Fibroblast of mammary gland (primary cell): Measurements from ENCODE around the gene CFAP92.
"Not testable (repeated sequence)": the region's sequence is repeated elsewhere in the genome, so short reads cannot be mapped to it uniquely, and the experiment has no call there.

Experiments used
- DNase-seq: peaks from one replicate; pipeline ENCODE4 v3.0.0-alpha.2; 2010; ENCODE audit warnings: low read depth
- H3K4me3 ChIP-seq: 2 replicates; pipeline ENCODE4 v1.5.1; 2011; ENCODE audit warnings: low read depth, mild to moderate bottlenecking, low read length, moderate library complexity; ENCODE audit not compliant: control insufficient read depth
- CTCF ChIP-seq: conservative IDR thresholded peaks from 2 replicates; pipeline ENCODE4 v1.5.1; 2011; ENCODE audit warnings: low read depth, low read length, inconsistent platforms; ENCODE audit not compliant: control insufficient read depth, insufficient read depth

The CFAP92 gene

GRCh38 chr3:128872282-128872681, 121.6 kb downstream of the CFAP92 start:
- DNase-seq, result no peak
- no peak overlapping the region for H3K4me3 ChIP-seq
- no peak for TF ChIP-seq CTCF

GRCh38 chr3:128870347-128870746, 123.5 kb downstream of the CFAP92 start:
- no peak overlapping the region for H3K4me3 ChIP-seq
- TF ChIP-seq CTCF, result no peak
- no peak for DNase-seq

GRCh38 chr3:128867200-128868125, 126.4 kb downstream of the CFAP92 start:
- no peak for TF ChIP-seq CTCF
- DNase-seq, result no peak
- H3K4me3 ChIP-seq, result no peak overlapping the region

DNA sequence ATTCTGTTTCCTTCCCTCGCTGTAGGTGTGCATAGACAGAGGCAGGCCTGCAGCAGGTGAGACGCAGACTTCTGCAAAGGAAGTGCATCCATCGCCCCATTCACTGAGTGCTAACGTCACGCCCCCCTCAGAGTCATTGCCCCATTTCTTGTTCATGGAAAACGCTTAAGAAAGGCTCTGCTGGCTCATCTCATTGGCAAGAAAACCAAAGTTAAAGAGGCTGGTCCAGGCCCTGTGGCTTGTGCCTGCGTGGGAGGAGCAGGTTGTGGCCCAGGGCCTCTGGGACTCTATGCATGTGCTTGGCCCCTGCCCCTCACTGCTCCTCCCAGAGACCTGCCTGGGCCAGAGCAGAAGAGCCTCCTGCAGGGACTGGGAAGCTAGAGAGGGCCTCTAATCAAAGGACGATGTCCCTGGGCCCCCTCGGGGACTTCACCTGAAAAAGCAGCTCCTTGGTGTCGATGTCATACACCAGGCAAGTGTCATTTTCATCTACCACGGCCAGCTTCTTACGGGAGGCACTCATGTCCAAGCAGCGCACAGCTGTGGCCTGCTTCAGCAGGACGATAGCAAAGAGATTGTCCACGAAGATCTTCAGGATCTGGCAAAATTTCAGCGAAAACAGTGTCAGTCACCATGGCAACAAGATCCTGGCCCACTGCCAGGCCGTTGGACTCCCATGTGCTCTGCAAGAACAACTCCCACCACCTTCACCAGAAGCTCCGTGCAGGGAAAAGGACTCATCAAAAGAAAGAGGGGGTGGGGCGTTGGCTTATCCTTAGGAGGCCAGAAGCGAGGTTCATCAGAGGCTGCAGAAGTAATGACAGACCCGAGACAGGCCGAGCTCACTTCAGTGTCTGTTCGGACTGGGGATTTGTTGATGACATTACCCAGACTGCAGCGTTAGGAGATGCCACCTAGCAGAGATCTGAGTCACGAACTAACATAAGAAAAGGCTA, 128.7 kb downstream of the CFAP92 start:
- peak; percentile 77 for DNase-seq
- not testable (repeated sequence) for H3K4me3 ChIP-seq

DNA sequence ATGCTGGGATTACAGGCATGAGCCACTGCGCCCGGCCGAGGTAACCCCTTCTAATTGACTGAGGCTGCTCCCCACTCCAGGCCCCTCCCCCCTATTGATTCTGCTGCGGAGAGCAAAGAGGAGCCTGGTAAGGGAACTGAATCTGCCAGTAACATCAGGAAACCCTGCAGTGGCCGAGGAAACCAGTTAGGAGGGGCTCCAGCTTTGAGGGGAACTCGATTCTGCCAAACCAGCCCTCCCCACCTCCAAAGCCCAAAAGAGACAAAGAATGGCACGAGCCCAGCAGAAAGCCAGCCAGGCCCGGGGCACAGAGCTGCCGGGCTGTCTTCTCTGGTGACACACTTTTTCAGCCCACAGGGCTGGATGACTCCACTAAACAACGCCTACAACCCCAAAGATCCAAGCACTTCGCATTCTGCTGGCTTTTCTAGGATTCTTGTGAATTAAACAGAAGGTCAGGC, 129.5 kb downstream of the CFAP92 start:
- no peak for TF ChIP-seq CTCF
- DNase-seq, result peak; percentile 17
- no peak overlapping the region for H3K4me3 ChIP-seq

GRCh38 chr3:128863560-128863959, 130.3 kb downstream of the CFAP92 start:
- no peak overlapping the region for H3K4me3 ChIP-seq
- peak; percentile 33 for TF ChIP-seq CTCF
- DNase-seq, result no peak

- TF ChIP-seq CTCF, result no peak
Measured at GRCh38 chr3:128861491-128861890, 132.4 kb downstream of the CFAP92 start.

More at GRCh38 chr3:128861491-128861890, 132.4 kb downstream of the CFAP92 start:
- no peak for DNase-seq
- no peak overlapping the region for H3K4me3 ChIP-seq
